Progenitor cell of endocrine pancreas (in vitro differentiated cells): ENCODE results near the gene ATP8B1. TPM values are rescaled to one million over a fixed set of nuclear protein-coding genes. Genes with fewer than 3 reads are reported as not detected.

Experiments used
- DNase-seq: peaks from one replicate; pipeline ENCODE4 v3.0.0; 2021; ENCODE audit warnings: low spot score; ENCODE audit not compliant: unreplicated experiment
- H3K27ac Mint-ChIP-seq: 2 replicates; pipeline ENCODE4 v1.8.0; 2021; ENCODE audit warnings: mild to moderate bottlenecking, moderate library complexity, mixed read lengths
- H3K27me3 Mint-ChIP-seq: 2 replicates; pipeline ENCODE4 v1.8.0; 2021; ENCODE audit warnings: mixed read lengths
- H3K36me3 Mint-ChIP-seq: 2 replicates; pipeline ENCODE4 v1.8.0; 2022; ENCODE audit warnings: mixed read lengths; ENCODE audit not compliant: insufficient read depth
- H3K4me1 Mint-ChIP-seq: 2 replicates; pipeline ENCODE4 v1.8.0; 2021; ENCODE audit warnings: low read depth, mixed read lengths
- H3K4me3 Mint-ChIP-seq: 2 replicates; pipeline ENCODE4 v1.8.0; 2021; ENCODE audit warnings: low read depth, mild to moderate bottlenecking, moderate library complexity, mixed read lengths
- H3K9me3 Mint-ChIP-seq: 2 replicates; pipeline ENCODE4 v1.8.0; 2021; ENCODE audit warnings: low read depth, mixed read lengths
- CTCF ChIP-seq: fragments of 200-600 bp; sonication (generic); IDR thresholded peaks from one replicate; pipeline ENCODE4 v1.5.0; 2021; ENCODE audit warnings: antibody characterized with exemption, mild to moderate bottlenecking; ENCODE audit not compliant: unreplicated experiment
- total RNA-seq: library from RNA; stranded (reverse); gene quantifications from 2 replicates; pipeline ENCODE4 v1.2.1, GENCODE V29; 2021

Gene ATP8B1
- total RNA-seq, 1 donor from 2014 or later = 21.9 TPM

- Mint-ChIP-seq H3K9me3 (no peaks in the 10 kb centered on the region), H3K4me1 (peaks cover 27% of the 10 kb centered on the region), H3K27ac (peak overlapping the region; percentile 17), H3K4me3 (no peak overlapping the region), H3K36me3 (peaks cover 2% of the 10 kb centered on the region), H3K27me3 (no peaks in the 10 kb centered on the region)
- no peak for DNase-seq
- no peak for TF ChIP-seq CTCF
These were observed 22.3 kb downstream of the ATP8B1 start for GRCh38 chr18:57780706-57781347.

- TF ChIP-seq CTCF = no peak
- Mint-ChIP-seq H3K4me3 (no peak overlapping the region), H3K27ac (peak overlapping the region; percentile 17), H3K9me3 (no peaks in the 10 kb centered on the region), H3K27me3 (no peaks in the 10 kb centered on the region), H3K36me3 (peaks cover 2% of the 10 kb centered on the region), H3K4me1 (peaks cover 28% of the 10 kb centered on the region)
- DNase-seq = no peak
These were observed 22.8 kb downstream of the ATP8B1 start for GRCh38 chr18:57780318-57780705.

- H3K9me3 Mint-ChIP-seq = no peaks in the 10 kb centered on the region
- no peaks in the 10 kb centered on the region for H3K27me3 Mint-ChIP-seq
- no peak overlapping the region for H3K4me3 Mint-ChIP-seq
- H3K36me3 Mint-ChIP-seq = peaks cover 2% of the 10 kb centered on the region
- DNase-seq = no peak
- H3K27ac Mint-ChIP-seq = peak overlapping the region; percentile 59
- peaks cover 44% of the 10 kb centered on the region for H3K4me1 Mint-ChIP-seq
- TF ChIP-seq CTCF = no peak
These were observed 26.3 kb downstream of the ATP8B1 start for GRCh38 chr18:57776767-57777166.

- no peaks in the 10 kb centered on the region for H3K9me3 Mint-ChIP-seq
- no peaks in the 10 kb centered on the region for H3K27me3 Mint-ChIP-seq
- H3K4me3 Mint-ChIP-seq = no peak overlapping the region
- TF ChIP-seq CTCF = no peak
- H3K36me3 Mint-ChIP-seq = peaks cover 2% of the 10 kb centered on the region
- DNase-seq = no peak
- no peak overlapping the region for H3K27ac Mint-ChIP-seq
- peaks cover 48% of the 10 kb centered on the region for H3K4me1 Mint-ChIP-seq
These were observed 26.8 kb downstream of the ATP8B1 start for GRCh38 chr18:57776354-57776753.

- Mint-ChIP-seq H3K27me3 (no peaks in the 10 kb centered on the region), H3K36me3 (peaks cover 2% of the 10 kb centered on the region), H3K27ac (no peak overlapping the region), H3K9me3 (no peaks in the 10 kb centered on the region), H3K4me3 (no peak overlapping the region), H3K4me1 (peaks cover 50% of the 10 kb centered on the region)
- no peak for DNase-seq
- TF ChIP-seq CTCF = no peak
These were observed 27.2 kb downstream of the ATP8B1 start for GRCh38 chr18:57775937-57776336.
